ENCODE measurements around the gene ZNF282. TPM values are rescaled to one million over a fixed set of nuclear protein-coding genes. Genes with fewer than 3 reads are reported as not detected.

ZNF282 gene
- total RNA-seq, 4 donors from 2014 or later: 16.9 to 28.7 (median 22.2) TPM

- WGBS: 85% methylated on average over 1 of the region's 1 CpG
Measured at GRCh38 chr7:149166142-149166541, 29.2 kb upstream of the ZNF282 start.

GRCh38 chr7:149166630-149167352, 28.6 kb upstream of the ZNF282 start:
- H3K27ac ChIP-seq (replicated peaks in 1 of 4): no peak overlapping the region
- DNase-seq (ENCODE audit: extremely low spot score): no peak

More at GRCh38 chr7:149166142-149166541, 29.2 kb upstream of the ZNF282 start:
- no peaks in the 10 kb centered on the region for H3K9me3 ChIP-seq
- no peak overlapping the region for H3K4me3 ChIP-seq
- TF ChIP-seq CTCF (IDR thresholded peaks at IDR 0.05) (no peak), POLR2A (IDR thresholded peaks at IDR 0.05; ENCODE audit: low read depth) (no peak), EP300 (IDR thresholded peaks at IDR 0.05) (no peak), POLR2AphosphoS5 (IDR thresholded peaks at IDR 0.05) (no peak)
- intact Hi-C loops (cut with DNase I): no loop called here
- H3K27me3 ChIP-seq: no peaks in the 10 kb centered on the region
- DNase-seq (ENCODE audit: extremely low spot score): no peak
- H3K27ac ChIP-seq (replicated peaks in 1 of 4): no peak overlapping the region
- peaks cover 47 to 96% (median 78%) of the 10 kb centered on the region in 4 donors for H3K36me3 ChIP-seq
- no peaks in the 10 kb centered on the region for H3K4me1 ChIP-seq

GRCh38 chr7:149171892-149172533, 23.3 kb upstream of the ZNF282 start:
- 83% methylated on average over 9 of the region's 9 CpGs for WGBS
- Histone ChIP-seq H3K4me1 (no peaks in the 10 kb centered on the region), H3K36me3 (peaks cover 35 to 98% (median 79%) of the 10 kb centered on the region in 4 donors), H3K4me3 (no peak overlapping the region), H3K9me3 (no peaks in the 10 kb centered on the region), H3K27ac (replicated peaks in 1 of 4) (no peak overlapping the region), H3K27me3 (no peaks in the 10 kb centered on the region)
- intact Hi-C loops (cut with DNase I): no loop called here
- no peak for DNase-seq (ENCODE audit: extremely low spot score)
- TF ChIP-seq EP300 (IDR thresholded peaks at IDR 0.05) (no peak), POLR2AphosphoS5 (IDR thresholded peaks at IDR 0.05) (no peak), CTCF (IDR thresholded peaks at IDR 0.05) (no peak), POLR2A (IDR thresholded peaks at IDR 0.05; ENCODE audit: low read depth) (no peak)

More at GRCh38 chr7:149166630-149167352, 28.6 kb upstream of the ZNF282 start:
- H3K9me3 ChIP-seq: no peaks in the 10 kb centered on the region
- intact Hi-C loops (cut with DNase I): no loop called here
- H3K27me3 ChIP-seq: no peaks in the 10 kb centered on the region
- TF ChIP-seq POLR2A (IDR thresholded peaks at IDR 0.05; ENCODE audit: low read depth) (no peak), CTCF (IDR thresholded peaks at IDR 0.05) (no peak), POLR2AphosphoS5 (IDR thresholded peaks at IDR 0.05) (no peak), EP300 (IDR thresholded peaks at IDR 0.05) (no peak)
- H3K4me3 ChIP-seq: no peak overlapping the region
- H3K4me1 ChIP-seq: no peaks in the 10 kb centered on the region
- H3K36me3 ChIP-seq: peaks cover 47 to 98% (median 81%) of the 10 kb centered on the region in 4 donors

- Histone ChIP-seq H3K4me1 (no peaks in the 10 kb centered on the region), H3K9me3 (no peaks in the 10 kb centered on the region), H3K27me3 (no peaks in the 10 kb centered on the region), H3K4me3 (no peak overlapping the region), H3K27ac (replicated peaks in 1 of 4) (no peak overlapping the region), H3K36me3 (peaks cover 35 to 98% (median 79%) of the 10 kb centered on the region in 4 donors)
- 83% methylated on average over 1 of the region's 1 CpG for WGBS
- TF ChIP-seq CTCF (IDR thresholded peaks at IDR 0.05) (no peak), POLR2A (IDR thresholded peaks at IDR 0.05; ENCODE audit: low read depth) (no peak), POLR2AphosphoS5 (IDR thresholded peaks at IDR 0.05) (no peak), EP300 (IDR thresholded peaks at IDR 0.05) (no peak)
- DNase-seq (ENCODE audit: extremely low spot score): no peak
- intact Hi-C loops (cut with DNase I): no loop called here
Measured at GRCh38 chr7:149172534-149172920, 22.8 kb upstream of the ZNF282 start.
